HG03159 (cell line): ENCODE results near the gene RPS6KL1.
A peak's percentile ranks its signal among the peaks of the same experiment; 100 is the strongest.

Experiments
- ATAC-seq: cut with Tn5 transposase; IDR thresholded peaks from one replicate; pipeline ENCODE4 v1.9.1; 2021; ENCODE audit warnings: mild to moderate bottlenecking, moderate library complexity; ENCODE audit not compliant: unreplicated experiment

The RPS6KL1 gene

DNA sequence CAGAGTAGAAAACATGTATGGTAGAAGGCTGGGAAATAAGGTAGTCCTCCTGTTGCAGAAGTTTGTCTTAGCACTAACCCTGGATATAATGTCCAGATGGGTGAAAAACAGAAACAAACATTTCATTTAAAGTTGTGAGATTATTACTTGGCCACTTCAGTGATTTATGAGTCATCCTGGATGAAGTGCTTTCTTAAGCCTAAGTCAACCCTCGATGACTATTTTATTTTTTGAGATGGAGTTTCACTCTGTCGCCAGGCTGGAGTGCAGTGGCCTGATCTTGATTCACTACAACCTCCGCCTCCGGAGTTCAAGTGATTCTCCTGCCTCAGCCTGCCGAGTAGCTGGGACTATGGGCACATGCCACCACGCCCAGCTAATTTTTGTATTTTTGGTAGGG lies 31.2 kb downstream of the RPS6KL1 start:
- ATAC-seq = no peak

DNA sequence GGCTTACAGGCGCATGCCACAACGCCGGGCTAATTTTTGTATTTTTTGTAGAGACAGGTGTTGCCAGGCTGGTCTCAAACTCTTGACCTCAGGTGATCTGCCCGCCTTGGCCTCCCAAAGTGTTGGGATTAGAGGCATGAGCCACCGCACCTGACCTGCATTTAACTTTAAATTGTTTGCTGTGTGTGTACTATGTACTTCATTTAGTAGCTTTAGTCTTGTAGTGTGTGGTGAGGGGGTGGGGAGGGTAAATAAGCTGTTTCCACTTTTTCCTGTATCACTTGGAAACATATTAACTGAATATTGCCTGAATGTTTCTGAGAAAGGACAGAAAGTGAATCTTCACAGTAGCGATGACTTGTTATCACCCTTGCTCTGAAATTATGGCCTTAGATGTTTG lies 32.8 kb downstream of the RPS6KL1 start:
- ATAC-seq = no peak

DNA sequence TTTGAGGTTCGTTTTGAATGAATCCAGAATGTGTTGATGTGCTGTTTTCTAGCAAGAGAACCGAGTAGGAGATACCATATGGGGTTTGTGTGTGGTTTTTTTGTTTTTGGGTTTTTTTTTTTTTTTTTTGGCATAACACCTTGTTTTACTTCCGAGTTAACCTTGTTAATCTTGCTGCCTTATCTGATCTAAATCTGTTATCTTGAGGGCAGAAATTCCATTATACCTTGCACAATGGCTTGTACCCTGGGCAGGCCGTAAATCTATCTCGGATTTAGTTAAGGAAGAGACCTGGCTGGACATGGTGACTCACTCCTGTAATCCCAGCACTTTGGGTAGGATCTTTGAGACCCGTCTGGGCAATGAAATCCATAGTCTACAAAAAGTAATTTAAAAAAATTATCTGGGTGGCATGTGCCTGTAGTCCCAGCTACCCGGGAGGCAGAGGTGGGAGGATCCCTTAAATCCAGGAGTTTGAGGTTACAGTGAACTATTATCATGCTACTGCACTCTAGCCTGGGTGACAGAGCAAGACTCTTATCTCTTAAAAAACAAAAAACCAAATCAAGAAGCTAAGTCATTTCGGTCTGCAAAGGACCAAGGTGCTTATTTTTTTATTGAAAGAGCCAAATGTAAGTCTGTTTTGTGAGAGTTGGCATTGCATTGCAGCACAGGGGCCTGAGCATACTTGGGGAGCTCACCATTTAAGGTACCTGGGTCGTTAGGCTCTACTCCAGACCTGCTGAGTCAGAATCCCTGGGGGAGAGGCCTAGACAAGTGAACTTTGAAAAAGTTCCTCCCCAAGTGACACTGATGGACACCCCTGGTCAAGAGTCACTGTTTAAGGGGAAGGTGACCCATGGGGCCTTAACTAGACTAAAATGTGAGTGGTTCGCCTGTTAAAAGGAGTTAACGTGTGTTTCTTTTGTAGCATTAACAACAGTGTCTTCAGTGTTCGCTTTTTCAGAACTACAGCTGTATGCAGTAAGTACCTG lies 34.6 kb downstream of the RPS6KL1 start:
- ATAC-seq = no peak

DNA sequence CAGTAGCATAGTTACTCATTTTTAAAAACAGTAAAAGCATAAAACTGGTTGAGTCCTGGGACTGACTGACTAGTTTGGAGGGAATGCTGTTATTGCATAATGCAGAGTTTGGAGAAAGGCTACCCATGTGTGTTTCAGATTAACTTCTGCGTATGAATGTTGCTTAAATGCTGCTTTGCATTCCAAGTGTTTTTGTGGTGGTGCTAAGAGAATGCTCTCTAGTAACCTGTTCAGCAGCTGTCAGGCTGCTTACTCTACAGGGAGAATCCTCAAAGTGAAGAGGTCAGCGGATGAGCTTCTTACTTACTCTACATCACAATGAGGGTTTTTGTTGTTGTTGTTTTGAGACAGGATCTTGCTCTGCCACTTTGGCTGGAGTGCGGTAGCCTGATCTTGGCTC lies 37.1 kb downstream of the RPS6KL1 start:
- no peak for ATAC-seq

DNA sequence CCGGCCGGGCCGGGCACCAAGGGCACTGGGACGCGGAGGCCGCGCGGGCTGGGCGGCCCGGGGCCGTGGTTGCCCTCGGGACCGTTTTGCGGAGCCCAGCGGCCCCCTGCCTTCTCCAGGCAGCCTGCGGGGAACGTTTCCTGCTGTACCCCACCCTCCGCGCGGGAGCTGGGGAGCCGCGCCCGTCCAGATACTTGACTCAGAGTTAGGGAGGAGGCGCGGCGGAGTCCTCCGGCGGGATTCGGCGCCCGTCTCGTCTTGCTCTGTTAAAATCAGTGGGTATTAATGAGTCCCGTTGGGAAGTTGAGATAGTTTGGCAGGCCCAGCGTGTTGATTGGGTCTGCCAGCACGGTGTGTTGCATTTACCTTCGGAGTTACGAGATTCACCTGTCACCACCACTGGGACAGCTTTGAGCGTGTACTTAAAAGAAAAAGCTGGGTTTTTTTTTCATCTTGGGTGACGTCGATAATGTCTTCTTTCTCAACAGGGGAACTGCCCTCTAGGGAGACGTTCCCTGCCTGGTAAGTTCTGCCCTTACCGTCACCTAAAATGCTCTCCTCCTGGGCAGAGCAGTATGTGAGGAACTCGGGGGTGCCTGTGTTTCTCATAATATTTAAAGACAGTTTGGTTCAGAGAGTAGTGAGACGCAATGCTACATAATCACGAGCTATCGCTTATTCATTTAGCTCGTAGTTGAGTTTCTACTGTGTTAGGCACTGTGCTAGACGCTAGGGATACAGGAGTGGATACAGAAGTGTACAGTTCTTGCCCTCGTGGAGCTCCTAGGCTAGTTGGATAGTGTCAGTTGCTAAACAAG lies 40.7 kb downstream of the RPS6KL1 start:
- ATAC-seq = peak; percentile 45

DNA sequence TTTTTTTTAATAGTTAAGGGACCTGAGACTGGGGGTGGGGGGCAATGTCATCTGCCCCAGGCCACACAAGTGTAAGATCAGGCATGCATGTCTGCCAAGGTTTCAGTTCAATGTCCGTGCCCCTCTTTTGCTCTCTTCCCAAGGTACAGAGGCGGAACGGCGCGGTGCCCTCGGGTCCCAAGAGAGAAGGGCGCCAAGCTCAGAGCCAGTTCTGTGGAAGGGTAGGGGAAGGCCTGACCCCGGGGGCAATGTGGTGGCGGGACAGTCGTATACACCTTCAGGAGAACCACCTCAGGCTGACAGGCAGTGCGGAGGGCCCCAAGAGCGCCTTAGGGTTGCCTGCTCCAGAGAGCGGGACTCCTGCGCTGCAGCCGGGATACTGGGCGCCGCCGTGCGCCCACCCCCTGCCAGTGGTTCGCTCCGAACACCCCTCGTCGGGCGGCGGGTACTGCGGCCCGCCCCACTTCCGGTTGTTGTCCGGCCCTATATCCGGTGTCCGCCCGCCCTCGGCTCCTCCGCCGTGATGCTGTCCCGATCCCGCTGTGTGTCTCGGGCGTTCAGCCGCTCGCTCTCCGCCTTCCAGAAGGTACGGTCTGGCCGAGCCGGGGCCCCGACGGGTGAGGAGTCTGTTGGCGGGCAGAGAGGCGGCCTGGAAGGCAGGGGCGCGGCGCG lies 41.5 kb downstream of the RPS6KL1 start, which contains the start of gene DLST:
DLST (plus strand) TSS at position 486 of the 672 bp plus-strand sequence; CDS start at position 524, 38 bp downstream.
- peak; percentile 92 for ATAC-seq

DNA sequence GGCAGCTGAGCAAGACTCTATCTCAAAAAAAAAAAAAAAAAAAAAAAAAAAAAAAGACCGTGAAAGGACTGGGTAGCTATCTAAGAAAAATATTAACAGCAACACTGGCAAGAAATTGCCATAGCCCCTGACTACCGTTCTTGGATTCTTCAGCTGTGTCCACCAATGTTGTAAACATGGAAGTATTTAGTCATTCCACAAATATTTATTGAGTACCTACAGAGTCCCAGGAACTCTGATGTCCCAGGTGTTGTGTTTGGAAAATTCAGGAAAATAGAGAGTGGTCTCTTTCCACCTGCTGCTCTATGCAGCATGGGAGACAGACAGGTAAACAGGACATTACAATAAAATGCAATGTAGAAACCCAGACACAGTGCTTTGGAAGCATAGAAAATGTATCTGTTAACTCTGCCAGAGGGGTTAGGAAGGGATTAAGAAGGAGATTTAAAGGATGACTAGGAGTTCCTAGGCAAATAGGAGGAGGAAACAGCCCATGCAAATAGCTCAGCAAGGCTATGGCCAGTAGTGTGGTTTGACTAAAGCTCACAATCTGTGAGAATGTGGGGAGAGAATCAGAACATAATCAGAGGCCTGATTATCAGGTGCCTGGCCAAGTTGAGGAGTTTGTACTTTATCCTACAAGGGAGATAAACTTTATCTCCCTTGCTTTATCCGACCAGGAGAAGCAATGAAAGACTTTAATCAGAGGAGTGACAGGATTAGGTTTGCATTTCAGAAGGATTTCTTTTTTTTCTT lies 43.5 kb downstream of the RPS6KL1 start:
- ATAC-seq = no peak

DNA sequence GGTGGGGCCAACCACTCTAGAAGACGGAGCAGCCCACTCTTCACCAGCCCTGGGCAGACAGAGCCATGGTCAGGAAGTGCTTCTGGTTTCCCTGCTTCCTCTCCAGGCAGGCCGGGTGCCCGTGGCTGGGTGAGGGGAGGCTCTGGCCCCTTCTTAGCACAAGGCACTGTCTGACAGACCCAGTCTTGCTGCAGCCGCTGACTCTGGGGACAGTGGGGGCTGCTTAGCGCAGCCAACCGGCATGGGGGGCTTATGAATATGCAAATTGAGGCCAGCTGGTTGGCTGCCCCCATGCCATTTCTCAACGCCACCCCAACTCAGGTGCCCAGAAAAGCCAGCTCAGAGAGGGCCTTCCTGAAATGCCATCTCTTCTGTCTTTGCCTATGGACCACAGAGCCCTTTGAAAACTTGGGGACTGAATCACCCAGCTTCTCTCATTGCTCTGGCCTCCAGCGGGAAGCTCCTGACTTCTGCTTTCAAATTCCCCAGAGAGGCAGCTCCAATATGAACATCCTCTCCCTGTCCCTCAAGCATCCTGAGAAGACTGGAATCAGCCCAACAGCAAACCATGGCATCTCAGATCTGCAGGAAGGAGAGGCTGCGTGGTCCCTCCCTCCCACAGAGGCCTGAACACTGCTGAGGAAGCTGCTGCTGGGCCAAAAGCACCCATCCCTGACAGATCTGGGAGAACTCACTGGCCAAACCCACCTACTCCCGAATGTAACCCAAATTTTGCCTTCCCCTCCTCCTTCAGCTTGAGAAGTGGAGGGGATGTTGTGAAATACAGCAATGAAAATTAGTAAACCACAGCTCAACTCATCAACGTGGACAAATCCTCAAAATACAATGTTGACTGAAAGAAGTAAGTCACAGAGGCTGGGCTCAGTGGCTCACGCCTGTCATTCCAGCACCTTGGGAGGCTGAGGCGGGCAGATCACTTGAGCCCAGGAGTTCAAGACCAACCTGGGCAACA lies 46.8 kb downstream of the RPS6KL1 start, which contains the start of gene PROX2:
PROX2 (minus strand) TSS at position 205 of the 973 bp plus-strand sequence. CDS start 12,311 bp downstream, outside the sequence.
- no peak for ATAC-seq

DNA sequence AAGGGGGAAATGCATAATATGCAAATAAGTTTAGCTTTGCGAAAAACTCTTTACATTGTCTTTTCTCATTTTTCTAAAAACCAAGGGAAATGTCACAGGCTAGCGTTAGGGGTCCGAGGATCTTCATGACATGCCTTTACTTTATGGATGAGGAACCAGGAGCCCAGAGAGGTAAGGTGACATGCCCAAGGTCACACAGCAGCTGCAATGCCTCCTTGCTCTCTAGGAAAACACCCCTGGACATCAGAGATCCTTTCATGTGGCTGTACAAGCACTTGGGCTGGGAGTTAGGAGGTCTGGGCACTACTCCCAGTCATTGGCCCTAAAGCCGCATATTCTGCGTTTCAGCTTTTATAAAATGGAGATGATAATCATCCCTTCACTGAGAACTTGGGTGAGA lies 47.9 kb downstream of the RPS6KL1 start:
- no peak for ATAC-seq

DNA sequence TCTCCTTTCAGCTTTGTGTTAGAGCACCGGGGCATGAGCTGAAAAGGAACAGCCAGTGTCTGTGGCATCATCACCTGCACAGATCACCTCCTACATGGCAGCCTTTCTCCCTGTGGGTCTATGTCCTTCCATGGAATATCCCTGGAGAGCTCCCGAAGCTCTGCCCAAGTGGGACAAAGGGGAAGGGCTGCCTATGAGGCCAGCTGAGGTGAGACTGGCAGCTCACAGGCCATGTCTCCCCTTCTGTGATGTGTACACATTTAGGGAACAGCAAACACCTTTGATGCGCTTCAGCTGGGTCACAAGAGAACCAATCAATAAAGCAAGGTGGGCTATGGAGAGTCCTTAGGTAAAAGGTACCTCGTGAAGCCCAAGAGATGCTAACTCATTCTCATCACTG lies 51.2 kb downstream of the RPS6KL1 start:
- no peak for ATAC-seq

DNA sequence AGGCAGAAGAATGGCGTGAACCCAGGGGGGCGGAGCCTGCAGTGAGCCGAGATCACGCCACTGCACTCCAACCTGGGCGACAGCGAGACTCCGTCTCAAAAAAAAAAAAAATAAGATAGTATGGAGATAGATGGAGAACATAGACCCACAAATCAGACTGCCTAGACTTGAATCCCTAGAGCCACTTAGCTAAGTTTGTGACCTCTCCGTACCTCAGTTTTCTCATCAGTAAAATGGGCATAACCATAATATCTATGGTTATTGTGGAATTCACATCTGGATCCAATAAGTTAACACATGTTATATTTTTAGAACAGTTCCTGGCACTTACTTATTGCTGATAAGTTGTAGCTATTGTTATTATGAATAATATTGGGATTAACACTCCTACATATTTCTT lies 54.3 kb downstream of the RPS6KL1 start:
- ATAC-seq = no peak

DNA sequence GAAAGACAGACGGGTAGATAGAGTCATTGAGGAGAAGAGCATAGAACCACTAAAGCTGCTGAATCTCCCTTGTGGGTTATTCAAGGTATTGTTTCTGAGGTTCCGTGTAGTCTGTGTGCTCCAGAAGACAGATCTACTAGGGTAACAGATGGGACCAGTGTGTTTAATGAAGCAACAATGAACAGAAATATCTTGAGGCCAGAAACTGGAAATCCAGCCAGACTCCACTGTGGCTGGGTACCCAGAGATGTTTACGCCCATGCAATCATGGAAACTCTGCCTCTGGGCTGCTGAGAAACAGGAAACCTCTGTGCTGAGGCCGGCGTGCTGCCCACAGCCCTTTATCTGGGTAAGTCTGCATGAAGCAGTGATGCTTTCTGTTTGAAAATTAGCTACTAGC lies 55.4 kb downstream of the RPS6KL1 start:
- no peak for ATAC-seq

DNA sequence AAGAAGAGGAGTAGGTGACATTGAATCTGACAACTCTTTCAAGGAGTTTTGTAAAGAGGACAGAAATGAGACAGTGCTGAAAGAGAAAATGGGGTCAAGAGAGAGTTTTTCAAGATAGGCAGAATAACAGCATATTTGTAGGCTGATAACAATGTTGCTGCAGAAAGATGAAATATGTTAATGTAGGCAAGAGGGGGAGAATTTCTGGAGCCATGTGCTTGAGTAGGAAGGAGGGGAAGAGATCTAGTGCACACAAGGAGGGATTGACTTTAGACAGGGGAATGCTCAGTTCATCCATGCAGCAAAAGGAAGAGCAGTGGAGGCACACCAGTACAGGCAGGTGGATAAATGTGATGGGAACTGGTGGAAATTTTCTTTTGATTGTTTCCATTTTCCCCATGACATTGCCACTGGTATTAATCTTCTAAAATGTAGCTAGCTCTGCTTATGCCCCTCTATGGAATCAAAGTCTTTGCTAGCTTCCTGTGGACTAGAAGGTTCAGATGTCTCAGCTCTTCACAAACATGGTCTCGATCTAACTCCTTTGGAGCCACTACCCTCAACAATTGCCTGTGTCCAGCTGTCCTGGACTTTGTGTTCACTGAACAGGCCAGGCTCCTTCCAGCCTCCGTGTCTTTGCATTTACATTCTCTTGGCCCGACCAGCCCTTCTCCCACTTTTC lies 56.2 kb downstream of the RPS6KL1 start:
- ATAC-seq = no peak

DNA sequence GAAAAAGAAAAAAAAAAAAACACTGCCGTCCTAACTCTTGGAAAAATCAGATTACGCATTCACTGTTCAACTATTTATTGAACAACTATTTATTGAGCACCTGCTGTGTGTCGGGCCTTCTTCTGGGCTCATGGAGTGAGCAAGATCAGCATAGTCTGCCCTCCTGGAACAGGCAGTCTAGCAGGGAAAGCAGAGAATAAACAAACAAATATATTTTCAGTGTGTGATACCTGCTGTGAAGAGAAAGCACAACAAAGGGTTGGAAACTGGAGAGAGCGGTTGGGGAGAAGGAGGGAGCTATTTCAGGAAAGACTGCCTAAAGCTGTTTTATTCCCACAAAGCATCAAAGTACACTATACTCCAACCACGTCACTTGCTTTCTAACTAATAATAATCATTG lies 57.9 kb downstream of the RPS6KL1 start:
- ATAC-seq = no peak

DNA sequence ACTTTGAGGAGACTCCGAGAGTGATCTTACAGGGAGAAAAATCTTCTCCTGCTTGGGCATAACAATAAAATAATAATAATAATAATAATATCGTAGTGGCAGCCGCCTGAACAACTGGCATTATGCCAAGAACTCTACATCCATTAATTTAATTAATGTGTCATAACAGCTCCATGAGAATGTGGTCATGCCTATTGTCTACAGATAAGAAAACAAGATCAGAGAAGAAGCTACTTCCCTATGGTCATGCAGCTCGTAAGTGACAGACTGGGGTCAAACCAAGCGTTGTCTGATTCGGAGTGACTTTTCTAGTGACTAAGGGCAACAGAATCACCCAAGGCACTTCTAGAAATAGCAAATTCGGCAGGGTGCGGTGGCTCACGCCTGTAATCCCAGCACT lies 58.9 kb downstream of the RPS6KL1 start:
- no peak for ATAC-seq

DNA sequence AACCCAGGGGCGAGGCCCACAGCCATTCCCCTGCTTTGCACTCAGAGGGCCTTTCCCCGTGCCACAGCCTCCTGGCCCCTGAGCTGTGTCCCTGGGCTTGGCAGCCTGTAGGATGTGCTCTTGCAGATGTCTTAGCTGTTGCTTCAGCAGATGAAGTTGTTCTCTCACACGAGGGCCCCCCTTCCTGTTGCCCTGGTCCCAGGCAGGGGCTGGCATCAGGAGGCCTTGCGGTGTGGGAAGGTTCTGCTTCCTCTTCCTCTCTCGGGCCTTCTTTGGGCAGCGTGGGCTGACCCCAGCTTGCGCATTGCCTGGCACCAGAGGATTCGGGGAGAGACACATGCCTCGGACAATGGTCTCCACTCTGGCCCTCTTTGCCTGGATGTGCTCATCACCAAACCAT lies 59.8 kb downstream of the RPS6KL1 start:
- ATAC-seq = no peak

DNA sequence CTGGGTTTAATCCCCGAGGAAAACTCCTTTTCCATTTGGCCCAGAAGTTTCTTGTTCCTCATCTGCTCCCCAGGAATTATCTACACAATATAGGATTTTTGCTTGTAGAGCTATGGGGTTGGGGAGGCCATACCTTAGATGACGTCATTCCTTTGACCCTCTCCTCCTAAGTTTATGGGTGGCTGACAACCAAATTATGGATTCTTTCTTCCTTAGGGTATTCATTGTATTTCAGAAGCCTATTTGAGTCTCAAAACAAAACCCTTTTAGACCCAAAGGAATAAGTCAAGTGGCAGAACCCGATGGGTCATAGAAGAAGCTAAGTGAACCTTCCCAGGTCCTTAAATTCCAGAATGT lies 61.3 kb downstream of the RPS6KL1 start:
- no peak for ATAC-seq

DNA sequence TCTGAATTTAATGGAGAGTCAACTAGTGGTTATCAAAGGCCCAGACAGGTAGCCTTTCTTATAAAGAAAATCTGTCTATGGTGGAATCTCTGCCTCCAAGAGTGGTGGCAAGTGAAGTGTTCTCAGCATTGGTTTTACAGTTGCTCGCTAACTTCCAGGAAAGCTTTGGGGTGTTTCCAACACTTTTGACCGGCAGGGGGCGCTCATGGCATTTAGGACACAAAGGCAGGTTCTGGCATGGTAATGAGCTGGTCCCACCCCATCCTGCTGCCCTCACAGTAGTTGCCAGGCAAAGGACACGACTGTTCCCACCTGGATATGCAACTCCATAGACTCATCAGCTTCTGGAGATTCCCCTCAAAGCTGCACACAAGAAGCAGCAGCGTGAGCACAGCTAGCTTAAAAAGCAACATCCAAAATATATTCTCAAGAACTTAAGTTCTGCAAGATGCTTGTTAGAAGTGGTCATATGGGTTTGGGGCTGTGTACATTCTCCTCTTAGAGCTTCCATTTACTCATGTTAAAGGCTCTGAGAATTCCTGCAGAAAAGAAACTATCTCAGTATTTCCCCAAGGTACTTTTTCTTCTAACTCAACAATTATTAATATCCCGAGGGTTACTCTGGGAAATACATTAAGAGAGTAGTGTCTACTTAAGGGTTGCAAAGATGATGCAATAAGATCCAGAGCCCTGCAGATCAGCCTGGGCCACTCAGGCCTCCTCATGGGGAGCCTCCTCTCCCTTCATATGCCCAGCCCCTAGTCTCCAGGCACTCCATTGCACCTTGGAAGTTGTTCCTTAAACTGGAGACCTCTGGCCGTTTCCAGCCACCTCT lies 61.9 kb downstream of the RPS6KL1 start:
- ATAC-seq = no peak
